ENCODE data around the gene GLS. TPM values are rescaled to one million over a fixed set of nuclear protein-coding genes. Genes with fewer than 3 reads are reported as not detected.

GLS gene
- total RNA-seq, 6 experiments from 2014 or later: 191 to 431 (median 201) TPM

GRCh38 chr2:190837420-190837819, 43.2 kb upstream of the GLS start:
- Mint-ChIP-seq H3K36me3 (ENCODE audit: low read depth) (peaks cover 12% of the 10 kb centered on the region), H3K9me3 (no peaks in the 10 kb centered on the region), H3K4me1 (ENCODE audit: low read depth) (peaks cover 79% of the 10 kb centered on the region), H3K27me3 (ENCODE audit: insufficient read depth) (no peaks in the 10 kb centered on the region), H3K4me3 (peak overlapping the region; percentile 49), H3K27ac (peak overlapping the region; percentile 71)
- peak; percentile 74 for DNase-seq
- no peak for TF ChIP-seq CTCF (IDR thresholded peaks at IDR 0.05)

GRCh38 chr2:190837952-190838361, 42.7 kb upstream of the GLS start:
- peak; percentile 43 for DNase-seq
- H3K4me1 Mint-ChIP-seq (ENCODE audit: low read depth): peaks cover 85% of the 10 kb centered on the region

GRCh38 chr2:190838492-190838910, 42.1 kb upstream of the GLS start:
- no peak for TF ChIP-seq CTCF (IDR thresholded peaks at IDR 0.05)
- H3K4me1 Mint-ChIP-seq (ENCODE audit: low read depth): peaks cover 86% of the 10 kb centered on the region
- peaks cover 15% of the 10 kb centered on the region for H3K36me3 Mint-ChIP-seq (ENCODE audit: low read depth)
- no peaks in the 10 kb centered on the region for H3K9me3 Mint-ChIP-seq
- peak overlapping the region; percentile 49 for H3K4me3 Mint-ChIP-seq
- peak; percentile 85 for DNase-seq
- H3K27me3 Mint-ChIP-seq (ENCODE audit: insufficient read depth): no peaks in the 10 kb centered on the region
- H3K27ac Mint-ChIP-seq: peak overlapping the region; percentile 71

More at GRCh38 chr2:190837952-190838361, 42.7 kb upstream of the GLS start:
- no peak for TF ChIP-seq CTCF (IDR thresholded peaks at IDR 0.05)
- Mint-ChIP-seq H3K9me3 (no peaks in the 10 kb centered on the region), H3K27ac (peak overlapping the region; percentile 71), H3K4me3 (peak overlapping the region; percentile 49), H3K36me3 (ENCODE audit: low read depth) (peaks cover 15% of the 10 kb centered on the region), H3K27me3 (ENCODE audit: insufficient read depth) (no peaks in the 10 kb centered on the region)

GRCh38 chr2:190840569-190841172, 40.0 kb upstream of the GLS start:
- no peaks in the 10 kb centered on the region for H3K9me3 Mint-ChIP-seq
- H3K36me3 Mint-ChIP-seq (ENCODE audit: low read depth): peaks cover 15% of the 10 kb centered on the region
- H3K27ac Mint-ChIP-seq: no peak overlapping the region
- no peak for TF ChIP-seq CTCF (IDR thresholded peaks at IDR 0.05)
- H3K4me3 Mint-ChIP-seq: no peak overlapping the region
- no peak for DNase-seq
- H3K27me3 Mint-ChIP-seq (ENCODE audit: insufficient read depth): no peaks in the 10 kb centered on the region
- peaks cover 66% of the 10 kb centered on the region for H3K4me1 Mint-ChIP-seq (ENCODE audit: low read depth)

- Mint-ChIP-seq H3K4me1 (ENCODE audit: low read depth) (peaks cover 54% of the 10 kb centered on the region), H3K27me3 (ENCODE audit: insufficient read depth) (no peaks in the 10 kb centered on the region), H3K27ac (no peak overlapping the region), H3K36me3 (ENCODE audit: low read depth) (peaks cover 15% of the 10 kb centered on the region), H3K4me3 (no peak overlapping the region), H3K9me3 (no peaks in the 10 kb centered on the region)
- no peak for TF ChIP-seq CTCF (IDR thresholded peaks at IDR 0.05)
- DNase-seq: peak; percentile 25
Measured at GRCh38 chr2:190841707-190842505, 38.7 kb upstream of the GLS start.
